T-helper 2 cell treated with Interferon-gamma antibody and Interleukin-4, amounts not matched to agents 5 μg/mL and 100 μg/mL, for 36 hours (primary cell): ENCODE measurements around the gene SPG11.
"Not testable (repeated sequence)": the region's sequence is repeated elsewhere in the genome, so short reads cannot be mapped to it uniquely, and the experiment has no call there.

ENCODE experiments used
- DNase-seq: peaks from one replicate; pipeline ENCODE4 v3.0.0; 2021; ENCODE audit warnings: low spot score
- H3K27ac Mint-ChIP-seq: one replicate; pipeline ENCODE4 v1.8.0; 2021; ENCODE audit warnings: mild to moderate bottlenecking, mixed read lengths
- H3K27me3 Mint-ChIP-seq: one replicate; pipeline ENCODE4 v1.8.0; 2021; ENCODE audit warnings: low read depth, mixed read lengths
- H3K36me3 Mint-ChIP-seq: one replicate; pipeline ENCODE4 v1.8.0; 2021; ENCODE audit warnings: low read depth, mixed read lengths
- H3K4me1 Mint-ChIP-seq: one replicate; pipeline ENCODE4 v1.8.0; 2021; ENCODE audit warnings: low read depth, mixed read lengths
- H3K4me3 Mint-ChIP-seq: one replicate; pipeline ENCODE4 v1.8.0; 2022; ENCODE audit warnings: mild to moderate bottlenecking, moderate library complexity, mixed read lengths
- H3K9me3 Mint-ChIP-seq: one replicate; pipeline ENCODE4 v1.8.0; 2021; ENCODE audit warnings: mixed read lengths

The SPG11 gene

DNA sequence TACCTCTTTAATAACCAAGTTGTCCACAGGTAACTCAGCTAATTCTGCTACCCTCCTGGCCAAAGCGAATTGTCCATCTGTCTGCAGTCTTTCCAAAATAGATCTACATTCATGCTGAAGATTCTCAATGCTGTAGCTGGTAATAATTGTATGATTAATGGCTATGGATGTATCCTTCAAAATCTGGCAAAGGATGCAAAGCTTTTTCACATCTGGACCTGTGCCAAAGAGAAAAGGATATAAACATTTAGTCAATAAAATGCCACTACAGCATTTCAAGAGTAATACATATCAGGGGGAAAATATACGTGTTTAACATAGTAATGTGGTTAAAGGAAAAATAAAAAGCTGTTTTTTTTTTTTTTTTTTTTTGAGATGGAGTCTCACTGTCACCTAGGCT, 77.8 kb downstream of the SPG11 start:
- no peak overlapping the region for H3K27ac Mint-ChIP-seq
- H3K9me3 Mint-ChIP-seq: no peaks in the 10 kb centered on the region
- peaks cover 9% of the 10 kb centered on the region for H3K4me1 Mint-ChIP-seq
- H3K36me3 Mint-ChIP-seq: peaks cover 57% of the 10 kb centered on the region
- H3K4me3 Mint-ChIP-seq: no peak overlapping the region
- DNase-seq: no peak
- no peaks in the 10 kb centered on the region for H3K27me3 Mint-ChIP-seq

- Mint-ChIP-seq H3K4me1 (peaks cover 12% of the 10 kb centered on the region), H3K4me3 (no peak overlapping the region), H3K27ac (no peak overlapping the region), H3K36me3 (peaks cover 56% of the 10 kb centered on the region), H3K9me3 (no peaks in the 10 kb centered on the region), H3K27me3 (no peaks in the 10 kb centered on the region)
- DNase-seq: peak; percentile 37
These were observed 79.2 kb downstream of the SPG11 start for GRCh38 chr15:44584162-44584749.

GRCh38 chr15:44580105-44580504, 83.4 kb downstream of the SPG11 start:
- peaks cover 46% of the 10 kb centered on the region for H3K36me3 Mint-ChIP-seq

DNA sequence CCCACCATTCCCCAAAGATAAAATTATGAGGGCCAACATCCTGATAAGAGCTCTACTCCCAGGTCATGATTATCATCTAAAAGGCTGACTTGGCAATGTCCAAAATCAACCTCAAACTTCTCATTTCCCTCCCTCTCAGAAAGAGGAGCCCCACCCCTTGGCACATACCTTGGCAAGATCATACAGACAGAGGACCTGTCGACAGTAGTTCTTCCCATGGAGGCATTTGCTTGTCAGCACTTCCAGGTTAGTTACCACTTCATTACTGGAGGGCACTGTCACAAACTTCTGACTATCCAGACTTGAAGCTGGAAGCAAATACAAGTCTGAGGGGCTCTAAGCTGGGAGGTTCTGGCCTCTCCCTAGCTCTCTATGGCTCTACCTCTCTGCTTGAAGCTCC, 88.7 kb downstream of the SPG11 start:
- peak overlapping the region; percentile 21 for H3K27ac Mint-ChIP-seq
- peaks cover 38% of the 10 kb centered on the region for H3K36me3 Mint-ChIP-seq
- no peaks in the 10 kb centered on the region for H3K9me3 Mint-ChIP-seq
- no peaks in the 10 kb centered on the region for H3K27me3 Mint-ChIP-seq
- H3K4me1 Mint-ChIP-seq: peaks cover 10% of the 10 kb centered on the region
- no peak for DNase-seq
- H3K4me3 Mint-ChIP-seq: no peak overlapping the region

More at GRCh38 chr15:44580105-44580504, 83.4 kb downstream of the SPG11 start:
- Mint-ChIP-seq H3K9me3 (no peaks in the 10 kb centered on the region), H3K27me3 (no peaks in the 10 kb centered on the region), H3K4me3 (no peak overlapping the region), H3K27ac (no peak overlapping the region), H3K4me1 (peaks cover 18% of the 10 kb centered on the region)
- no peak for DNase-seq

DNA sequence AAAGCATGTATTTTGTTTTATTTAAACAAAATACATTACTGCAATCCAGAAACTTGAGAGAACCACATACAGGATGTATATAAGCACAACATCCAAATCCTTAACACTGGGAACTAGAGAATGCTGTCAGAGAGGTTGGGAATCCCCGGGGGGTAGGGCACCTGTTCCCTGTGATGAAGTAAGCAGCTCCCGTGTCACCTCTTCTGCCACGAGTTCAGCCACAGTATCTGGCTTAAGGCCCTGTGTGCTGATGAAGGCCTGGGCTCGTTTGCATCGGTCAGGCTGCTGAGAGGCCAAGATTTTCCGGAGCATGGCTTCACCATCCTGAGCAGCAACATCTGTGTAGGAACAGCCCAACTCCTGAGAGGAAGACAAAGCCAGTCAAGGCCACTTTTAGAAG, 90.1 kb downstream of the SPG11 start:
- Mint-ChIP-seq H3K27me3 (no peaks in the 10 kb centered on the region), H3K36me3 (peaks cover 34% of the 10 kb centered on the region), H3K4me3 (no peak overlapping the region), H3K4me1 (peaks cover 9% of the 10 kb centered on the region), H3K27ac (no peak overlapping the region), H3K9me3 (no peaks in the 10 kb centered on the region)
- no peak for DNase-seq

GRCh38 chr15:44570361-44570760, 93.1 kb downstream of the SPG11 start:
- H3K4me3 Mint-ChIP-seq: no peak overlapping the region
- H3K36me3 Mint-ChIP-seq: peaks cover 52% of the 10 kb centered on the region
- H3K4me1 Mint-ChIP-seq: peaks cover 4% of the 10 kb centered on the region
- no peak overlapping the region for H3K27ac Mint-ChIP-seq
- no peaks in the 10 kb centered on the region for H3K27me3 Mint-ChIP-seq
- H3K9me3 Mint-ChIP-seq: no peaks in the 10 kb centered on the region
- no peak for DNase-seq

- no peaks in the 10 kb centered on the region for H3K4me1 Mint-ChIP-seq
- no peak overlapping the region for H3K27ac Mint-ChIP-seq
- DNase-seq: no peak
- no peaks in the 10 kb centered on the region for H3K27me3 Mint-ChIP-seq
- H3K36me3 Mint-ChIP-seq: peaks cover 54% of the 10 kb centered on the region
- H3K9me3 Mint-ChIP-seq: no peaks in the 10 kb centered on the region
- no peak overlapping the region for H3K4me3 Mint-ChIP-seq
These were observed 94.1 kb downstream of the SPG11 start for GRCh38 chr15:44569316-44569715.

DNA sequence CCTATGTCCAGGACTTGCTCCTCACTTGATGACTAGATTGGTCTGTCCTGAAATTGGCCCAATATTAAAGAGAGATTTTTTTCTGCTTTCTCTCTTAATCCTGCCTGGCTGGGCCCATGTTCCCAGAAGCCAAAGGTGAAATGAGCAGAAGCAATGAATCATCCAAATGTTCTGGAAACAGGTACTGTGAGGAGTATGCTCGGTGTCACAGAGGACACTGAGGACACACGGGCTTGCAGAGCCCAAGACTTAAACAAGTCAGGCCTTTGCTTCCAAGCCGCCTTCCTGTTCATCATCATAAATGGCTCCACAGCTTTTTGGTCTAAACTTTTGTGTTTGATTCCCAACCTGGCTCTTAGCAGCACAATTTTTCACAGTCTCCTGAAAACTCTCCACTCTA, 95.1 kb downstream of the SPG11 start:
- no peak for DNase-seq
- Mint-ChIP-seq H3K9me3 (no peaks in the 10 kb centered on the region), H3K4me3 (no peak overlapping the region), H3K27me3 (no peaks in the 10 kb centered on the region), H3K36me3 (peaks cover 59% of the 10 kb centered on the region), H3K4me1 (no peaks in the 10 kb centered on the region), H3K27ac (no peak overlapping the region)

DNA sequence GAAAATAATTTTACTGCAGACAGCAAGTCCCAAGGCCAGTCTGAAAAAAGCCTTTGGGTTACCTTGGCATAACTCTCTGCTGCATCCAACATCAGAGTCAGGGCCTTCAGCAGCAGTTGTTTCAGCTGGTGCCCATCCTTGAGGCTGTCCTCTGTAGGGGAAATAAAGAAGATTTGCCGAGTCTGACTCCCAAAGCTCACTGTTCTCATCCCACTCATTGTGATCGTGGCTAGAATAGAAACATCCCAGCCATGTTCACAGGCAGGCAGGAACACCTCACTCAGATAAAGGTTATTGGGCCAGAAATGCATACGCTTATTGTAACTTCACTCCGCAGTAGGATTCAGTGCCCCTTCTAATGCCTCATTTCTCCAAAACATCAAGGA, 97.3 kb downstream of the SPG11 start:
- Mint-ChIP-seq H3K36me3 (peaks cover 68% of the 10 kb centered on the region), H3K4me1 (peaks cover 6% of the 10 kb centered on the region), H3K9me3 (no peaks in the 10 kb centered on the region), H3K27me3 (no peaks in the 10 kb centered on the region), H3K27ac (no peak overlapping the region), H3K4me3 (no peak overlapping the region)
- DNase-seq: no peak

GRCh38 chr15:44565387-44566154, 97.9 kb downstream of the SPG11 start:
- no peaks in the 10 kb centered on the region for H3K9me3 Mint-ChIP-seq
- no peak overlapping the region for H3K27ac Mint-ChIP-seq
- no peak for DNase-seq
- no peak overlapping the region for H3K4me3 Mint-ChIP-seq
- no peaks in the 10 kb centered on the region for H3K27me3 Mint-ChIP-seq
- peaks cover 12% of the 10 kb centered on the region for H3K4me1 Mint-ChIP-seq
- peaks cover 74% of the 10 kb centered on the region for H3K36me3 Mint-ChIP-seq

DNA sequence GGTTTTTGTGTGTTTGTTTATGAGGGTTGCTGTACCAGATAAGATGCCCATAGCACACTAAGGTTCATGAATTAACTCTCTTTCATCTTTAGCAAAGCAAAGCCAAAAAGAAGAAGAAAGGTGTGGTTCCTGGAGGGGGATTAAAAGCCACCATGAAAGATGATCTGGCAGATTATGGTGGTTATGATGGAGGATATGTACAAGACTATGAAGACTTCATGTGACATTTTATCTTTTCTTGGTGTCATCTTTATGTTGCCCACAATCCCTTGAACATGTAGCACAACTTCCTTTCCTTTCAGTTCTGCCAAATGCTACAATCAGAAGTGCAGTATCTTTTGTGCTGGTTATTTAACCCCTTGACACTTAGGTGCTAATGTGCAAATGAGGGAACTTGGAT, 102.5 kb downstream of the SPG11 start:
- H3K27me3 Mint-ChIP-seq, H3K9me3 Mint-ChIP-seq, DNase-seq: not testable (repeated sequence)
- Mint-ChIP-seq H3K4me1 (peaks cover 26% of the 10 kb centered on the region), H3K27ac (peak overlapping the region; percentile 83), H3K36me3 (peaks cover 71% of the 10 kb centered on the region), H3K4me3 (peak overlapping the region; percentile 37)

GRCh38 chr15:44554934-44555723, 108.3 kb downstream of the SPG11 start:
- H3K27me3 Mint-ChIP-seq: no peaks in the 10 kb centered on the region
- H3K4me3 Mint-ChIP-seq: peak overlapping the region; percentile 31
- peak overlapping the region; percentile 67 for H3K27ac Mint-ChIP-seq
- no peaks in the 10 kb centered on the region for H3K9me3 Mint-ChIP-seq
- peaks cover 53% of the 10 kb centered on the region for H3K36me3 Mint-ChIP-seq
- DNase-seq: no peak
- H3K4me1 Mint-ChIP-seq: peaks cover 27% of the 10 kb centered on the region

DNA sequence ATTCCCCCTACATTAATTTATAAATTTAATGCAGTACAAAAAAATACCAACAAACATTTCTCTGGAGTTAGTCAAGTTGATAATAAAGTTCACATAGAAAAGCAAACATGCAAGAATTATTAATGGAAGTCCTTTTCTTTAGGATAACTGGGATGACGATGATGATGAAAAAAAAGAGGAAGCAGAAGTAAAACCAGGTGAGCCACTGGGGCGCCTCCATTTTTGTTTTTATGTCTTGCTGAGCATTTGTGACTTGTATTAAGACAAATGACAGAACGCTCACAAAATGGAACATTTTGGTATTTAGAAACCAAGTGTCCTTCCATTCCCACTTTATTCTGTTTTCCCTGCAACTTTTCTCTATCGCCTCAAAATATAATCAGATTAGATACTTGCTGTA, 112.7 kb downstream of the SPG11 start:
- peaks cover 27% of the 10 kb centered on the region for H3K4me1 Mint-ChIP-seq
- no peak overlapping the region for H3K4me3 Mint-ChIP-seq
- no peak overlapping the region for H3K27ac Mint-ChIP-seq
- H3K36me3 Mint-ChIP-seq: peaks cover 51% of the 10 kb centered on the region
- H3K9me3 Mint-ChIP-seq: no peaks in the 10 kb centered on the region
- DNase-seq: no peak
- H3K27me3 Mint-ChIP-seq: no peaks in the 10 kb centered on the region

DNA sequence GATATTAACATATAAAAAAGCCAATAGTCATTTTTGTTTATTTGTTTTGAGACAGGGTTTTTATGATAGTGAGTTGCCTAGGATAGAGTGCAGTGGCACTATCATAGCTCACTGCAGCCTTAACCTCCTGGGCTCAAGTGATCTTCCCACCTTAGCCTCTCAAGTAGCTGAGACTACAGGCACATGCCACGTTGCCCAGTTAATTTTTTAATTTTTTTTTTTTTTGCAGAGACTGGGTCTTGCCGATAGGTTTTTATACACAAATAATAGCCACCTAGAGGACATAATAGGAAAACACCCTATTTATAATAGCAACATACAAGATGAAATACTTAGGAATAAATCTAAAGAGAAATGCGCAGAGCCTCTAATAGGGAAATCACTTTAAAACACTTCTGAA, 113.2 kb downstream of the SPG11 start:
- H3K27ac Mint-ChIP-seq: no peak overlapping the region
- DNase-seq: no peak
- H3K4me1 Mint-ChIP-seq: peaks cover 26% of the 10 kb centered on the region
- peaks cover 47% of the 10 kb centered on the region for H3K36me3 Mint-ChIP-seq
- no peak overlapping the region for H3K4me3 Mint-ChIP-seq
- H3K9me3 Mint-ChIP-seq: no peaks in the 10 kb centered on the region
- H3K27me3 Mint-ChIP-seq: no peaks in the 10 kb centered on the region
